GM18502 (cell line): ENCODE measurements around the gene NTRK1.
"Not testable (repeated sequence)": the region's sequence is repeated elsewhere in the genome, so short reads cannot be mapped to it uniquely, and the experiment has no call there.

Experiments
- ATAC-seq: cut with Tn5 transposase; IDR thresholded peaks from one replicate; pipeline ENCODE4 v1.9.1; 2021; ENCODE audit warnings: mild to moderate bottlenecking; ENCODE audit not compliant: unreplicated experiment, poor library complexity

The NTRK1 gene

GRCh38 chr1:156910309-156910782, 49.7 kb downstream of the NTRK1 start:
- ATAC-seq = no peak

GRCh38 chr1:156911577-156912298, 51.1 kb downstream of the NTRK1 start:
- no peak for ATAC-seq

GRCh38 chr1:156912310-156912709, 51.6 kb downstream of the NTRK1 start:
- ATAC-seq = no peak

- ATAC-seq = no peak
Measured at GRCh38 chr1:156912861-156913808, 52.5 kb downstream of the NTRK1 start.

- ATAC-seq = no peak
Measured at GRCh38 chr1:156913809-156914387, 53.2 kb downstream of the NTRK1 start.

- no peak for ATAC-seq
Measured at GRCh38 chr1:156914440-156914856, 53.8 kb downstream of the NTRK1 start.

- ATAC-seq = no peak
Measured at GRCh38 chr1:156920233-156921052, 59.8 kb downstream of the NTRK1 start, which contains the start of gene LRRC71. LRRC71 (plus strand) TSS chr1:156920632; CDS start chr1:156920804, 172 bp downstream.

GRCh38 chr1:156921053-156921529, 60.4 kb downstream of the NTRK1 start:
- ATAC-seq = no peak

- no peak for ATAC-seq
Measured at GRCh38 chr1:156922986-156923669, 62.5 kb downstream of the NTRK1 start.

- no peak for ATAC-seq
Measured at GRCh38 chr1:156923670-156924477, 63.2 kb downstream of the NTRK1 start.

- no peak for ATAC-seq
Measured at GRCh38 chr1:156924478-156925153, 64.0 kb downstream of the NTRK1 start.

- no peak for ATAC-seq
Measured at GRCh38 chr1:156925154-156926010, 64.7 kb downstream of the NTRK1 start.

- no peak for ATAC-seq
Measured at GRCh38 chr1:156926175-156926574, 65.5 kb downstream of the NTRK1 start.

GRCh38 chr1:156926695-156927094, 66.0 kb downstream of the NTRK1 start:
- ATAC-seq = not testable (repeated sequence)

- ATAC-seq = no peak
Measured at GRCh38 chr1:156927215-156928042, 66.8 kb downstream of the NTRK1 start.

- no peak for ATAC-seq
Measured at GRCh38 chr1:156928043-156928602, 67.5 kb downstream of the NTRK1 start.
